HG02759 (cell line): ENCODE measurements around the gene TXNDC16.
"Not testable (repeated sequence)": the region's sequence is repeated elsewhere in the genome, so short reads cannot be mapped to it uniquely, and the experiment has no call there.

ENCODE experiments used
- ATAC-seq: cut with Tn5 transposase; IDR thresholded peaks from one replicate; pipeline ENCODE4 v1.9.1; 2021; ENCODE audit warnings: mild to moderate bottlenecking, moderate library complexity; ENCODE audit not compliant: unreplicated experiment

The TXNDC16 gene

GRCh38 chr14:52545584-52546317, 6.6 kb downstream of the TXNDC16 start:
- no peak for ATAC-seq

- ATAC-seq: no peak
Measured at GRCh38 chr14:52538623-52539022, 13.7 kb downstream of the TXNDC16 start.

- ATAC-seq: no peak
Measured at GRCh38 chr14:52536269-52536668, 16.0 kb downstream of the TXNDC16 start.

GRCh38 chr14:52531481-52531880, 20.8 kb downstream of the TXNDC16 start:
- no peak for ATAC-seq

- ATAC-seq: no peak
Measured at GRCh38 chr14:52527052-52527451, 25.3 kb downstream of the TXNDC16 start.

GRCh38 chr14:52522581-52523345, 29.5 kb downstream of the TXNDC16 start:
- ATAC-seq: no peak

GRCh38 chr14:52522033-52522432, 30.3 kb downstream of the TXNDC16 start:
- no peak for ATAC-seq

- ATAC-seq: no peak
Measured at GRCh38 chr14:52514046-52514811, 38.1 kb downstream of the TXNDC16 start.

GRCh38 chr14:52513249-52513648, 39.1 kb downstream of the TXNDC16 start:
- ATAC-seq: no peak

- ATAC-seq: no peak
Measured at GRCh38 chr14:52494444-52494843, 57.9 kb downstream of the TXNDC16 start.

GRCh38 chr14:52485350-52485960, 66.8 kb downstream of the TXNDC16 start:
- ATAC-seq: no peak

- ATAC-seq: no peak
Measured at GRCh38 chr14:52481864-52482263, 70.4 kb downstream of the TXNDC16 start.

- ATAC-seq: no peak
Measured at GRCh38 chr14:52473557-52473956, 78.7 kb downstream of the TXNDC16 start.

- no peak for ATAC-seq
Measured at GRCh38 chr14:52472728-52473127, 79.6 kb downstream of the TXNDC16 start.

GRCh38 chr14:52472251-52472650, 80.1 kb downstream of the TXNDC16 start:
- ATAC-seq: not testable (repeated sequence)

GRCh38 chr14:52467515-52468266, 84.6 kb downstream of the TXNDC16 start:
- ATAC-seq: no peak

- no peak for ATAC-seq
Measured at GRCh38 chr14:52464175-52464574, 88.1 kb downstream of the TXNDC16 start.

GRCh38 chr14:52463375-52463774, 88.9 kb downstream of the TXNDC16 start:
- ATAC-seq: no peak

- no peak for ATAC-seq
Measured at GRCh38 chr14:52461721-52462120, 90.6 kb downstream of the TXNDC16 start.

- no peak for ATAC-seq
Measured at GRCh38 chr14:52458721-52459085, 93.6 kb downstream of the TXNDC16 start.
